Stimulated activated naive B cell treated with anti-CD40 and anti-IgM and Interleukin-4, amounts not matched to agents 10 μg/mL and 1 μg/mL and 100 μg/mL, for 72 hours (primary cell): Measurements from ENCODE around the gene TOR2A.

Experiments
- ATAC-seq, 2 donors: fragments of 150-1000 bp; cut with Tn5 transposase; replicated peaks; 2 replicates each; pipeline ENCODE4 v1.10.0; 2021; ENCODE audit warnings: moderate library complexity in 1 of 2
- DNase-seq: peaks from one replicate; pipeline ENCODE4 v3.0.0; 2021
- H3K27ac Mint-ChIP-seq: one replicate; pipeline ENCODE4 v1.8.0; 2022; ENCODE audit warnings: mild to moderate bottlenecking, mixed read lengths
- H3K27me3 Mint-ChIP-seq, 2 donors: one replicate each; pipeline ENCODE4 v1.8.0; 2022; ENCODE audit warnings: mixed read lengths in 2 of 2
- H3K36me3 Mint-ChIP-seq, 2 donors: one replicate each; pipeline ENCODE4 v1.8.0; 2022; ENCODE audit warnings: mixed read lengths in 2 of 2, mild to moderate bottlenecking in 1 of 2
- H3K4me1 Mint-ChIP-seq, 2 donors: one replicate each; pipeline ENCODE4 v1.8.0; 2022; ENCODE audit warnings: mixed read lengths in 2 of 2, mild to moderate bottlenecking in 1 of 2
- H3K4me3 Mint-ChIP-seq, 2 donors: one replicate each; pipeline ENCODE4 v1.8.0; 2022; ENCODE audit warnings: mild to moderate bottlenecking in 2 of 2, mixed read lengths in 2 of 2, moderate library complexity in 1 of 2
- H3K9me3 Mint-ChIP-seq, 2 donors: one replicate each; pipeline ENCODE4 v1.8.0; 2022; ENCODE audit warnings: mixed read lengths in 2 of 2, mild to moderate bottlenecking in 1 of 2

Gene TOR2A

DNA sequence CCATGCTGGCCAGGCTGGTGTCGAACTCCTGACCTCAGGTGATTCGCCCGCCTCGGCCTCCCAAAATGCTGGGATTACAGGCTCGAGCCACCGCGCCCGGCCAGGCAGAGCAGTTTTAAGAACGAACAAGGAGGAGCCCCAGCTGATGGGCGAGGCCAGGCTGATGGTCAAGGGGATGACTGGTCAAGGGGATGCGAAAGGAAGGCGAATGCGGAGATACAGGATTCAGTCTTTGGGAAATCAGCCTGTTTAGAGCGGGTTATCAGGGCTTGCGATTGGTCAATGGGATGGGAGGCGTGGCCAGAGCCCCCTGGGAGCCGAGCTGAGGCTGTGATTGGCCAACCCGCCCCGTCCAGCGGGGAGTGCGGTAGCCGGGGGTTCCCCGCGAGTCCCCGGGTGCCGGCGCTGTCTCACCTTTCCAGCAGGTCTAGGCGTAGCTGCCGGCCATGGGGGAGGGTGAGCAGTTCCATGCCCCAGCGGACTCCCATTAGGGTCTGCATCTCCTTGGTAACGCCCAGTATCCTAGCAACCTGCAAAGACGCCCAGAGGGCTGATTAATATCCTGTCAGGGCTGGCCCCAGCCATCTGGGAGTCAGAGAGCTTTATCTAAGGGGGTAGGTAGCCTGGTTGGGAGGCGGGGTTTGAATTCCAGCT, 7.5 kb upstream of the TOR2A start:
- DNase-seq = no peak
- Mint-ChIP-seq H3K4me3 (no peak overlapping the region), H3K27ac (peak overlapping the region; percentile 73), H3K4me1 (peaks cover 3 to 9% of the 10 kb centered on the region in 2 donors), H3K9me3 (no peaks in the 10 kb centered on the region), H3K36me3 (peaks cover 41 to 42% of the 10 kb centered on the region in 2 donors), H3K27me3 (no peaks in the 10 kb centered on the region)
- ATAC-seq = peak in 1 of 2 donors; percentile 20

DNA sequence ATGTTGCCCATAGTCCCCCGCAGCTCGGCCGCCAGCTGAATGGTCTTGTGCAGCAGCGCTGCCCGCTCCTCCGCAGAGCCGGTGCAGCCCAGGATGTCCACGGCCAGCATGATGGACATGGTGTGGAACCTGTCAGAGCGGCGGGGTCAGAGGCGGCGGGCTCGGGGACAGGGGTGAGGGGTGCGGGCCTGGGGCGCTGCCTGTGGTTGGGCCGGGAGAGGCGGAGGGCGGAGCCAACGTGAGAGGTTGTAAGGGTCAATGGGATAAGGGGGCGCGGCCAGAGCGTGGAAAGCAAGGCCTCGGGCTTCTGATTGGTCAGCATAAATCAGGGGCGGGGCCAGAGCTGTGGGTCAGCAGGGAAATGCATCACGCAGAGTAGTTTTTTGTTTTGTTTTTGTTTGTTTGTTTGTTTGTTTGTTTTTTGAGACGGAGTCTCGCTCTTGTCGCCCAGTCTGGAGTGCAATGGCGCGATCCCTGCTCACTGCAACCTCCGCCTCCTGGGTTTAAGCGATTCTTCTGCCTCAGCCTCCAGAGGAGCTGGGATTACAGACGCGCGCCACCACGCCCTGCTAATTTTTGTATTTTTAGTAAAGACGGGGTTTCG, 6.8 kb upstream of the TOR2A start:
- DNase-seq = no peak
- H3K9me3 Mint-ChIP-seq = no peaks in the 10 kb centered on the region
- H3K4me1 Mint-ChIP-seq = peaks cover 3 to 9% of the 10 kb centered on the region in 2 donors
- peak in 1 of 2 donors; percentile 19 for ATAC-seq
- H3K27me3 Mint-ChIP-seq = no peaks in the 10 kb centered on the region
- peak overlapping the region; percentile 73 for H3K27ac Mint-ChIP-seq
- H3K36me3 Mint-ChIP-seq = peaks cover 36% of the 10 kb centered on the region in 2 donors
- peak overlapping the region in 1 of 2 donors; percentile 25 for H3K4me3 Mint-ChIP-seq

DNA sequence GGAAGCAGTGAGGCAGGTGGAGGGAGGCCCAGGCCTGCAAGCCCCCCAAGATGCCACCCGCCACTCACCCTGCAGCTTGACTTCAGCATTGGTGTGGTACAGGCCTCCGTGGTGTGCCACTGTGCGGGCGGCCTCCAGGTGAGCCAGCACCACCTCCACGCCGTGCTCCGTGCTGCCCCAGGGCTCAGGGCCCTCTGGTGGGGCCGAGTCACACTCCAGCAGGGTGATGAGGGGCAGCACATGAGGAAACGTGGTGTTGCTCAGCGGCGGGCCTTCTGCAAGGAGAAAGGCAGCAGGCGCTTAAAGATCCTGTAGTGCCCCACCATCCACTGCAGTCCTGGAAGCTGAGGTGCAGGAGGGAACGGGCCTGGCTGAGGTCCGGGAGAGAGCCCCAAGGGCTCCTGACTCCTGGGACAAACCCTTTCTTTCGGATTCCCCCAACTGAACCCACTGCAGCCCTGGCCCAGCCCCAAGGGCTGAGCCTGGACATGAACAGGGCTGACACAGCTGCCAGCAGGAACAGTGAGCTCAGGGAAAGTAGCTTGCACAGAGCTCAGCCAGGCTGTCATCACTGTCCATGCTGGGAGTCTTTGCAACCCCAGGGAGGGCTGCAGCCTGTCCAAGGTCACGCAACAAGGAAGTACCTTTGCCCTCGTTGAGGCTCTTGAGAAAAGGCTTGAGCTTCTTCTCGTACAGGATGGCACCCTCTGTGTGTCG, 4.7 kb upstream of the TOR2A start:
- H3K4me1 Mint-ChIP-seq = peaks cover 3 to 9% of the 10 kb centered on the region in 2 donors
- no peak overlapping the region for H3K27ac Mint-ChIP-seq
- peaks cover 28 to 30% of the 10 kb centered on the region in 2 donors for H3K36me3 Mint-ChIP-seq
- H3K9me3 Mint-ChIP-seq = no peaks in the 10 kb centered on the region
- no peak overlapping the region for H3K4me3 Mint-ChIP-seq
- ATAC-seq = no peak
- no peak for DNase-seq
- H3K27me3 Mint-ChIP-seq = no peaks in the 10 kb centered on the region

DNA sequence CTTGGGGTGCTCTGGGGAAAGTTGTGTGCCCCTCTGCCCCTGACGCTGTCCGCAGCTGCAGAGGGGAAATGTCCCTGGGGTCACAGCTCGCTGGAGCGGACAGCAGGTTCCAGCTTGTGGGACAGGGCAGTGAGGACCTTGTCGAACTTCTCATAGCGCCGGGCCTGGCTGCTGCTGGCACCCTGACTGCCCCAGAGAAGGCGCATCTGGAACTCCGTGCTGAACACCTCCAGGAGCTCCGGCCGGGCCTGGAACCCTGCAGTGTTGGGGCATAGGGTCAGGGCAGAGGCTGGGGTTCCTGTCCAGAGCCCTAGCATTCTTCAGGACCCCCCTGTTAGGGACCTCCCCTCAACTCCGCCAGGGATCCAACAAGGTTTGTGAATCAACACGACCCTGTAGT, 3.6 kb upstream of the TOR2A start:
- no peak overlapping the region for H3K4me3 Mint-ChIP-seq
- H3K27me3 Mint-ChIP-seq = no peaks in the 10 kb centered on the region
- no peak overlapping the region for H3K27ac Mint-ChIP-seq
- DNase-seq (no peak), ATAC-seq (no peak)
- peaks cover 9 to 18% of the 10 kb centered on the region in 2 donors for H3K4me1 Mint-ChIP-seq
- peaks cover 25 to 27% of the 10 kb centered on the region in 2 donors for H3K36me3 Mint-ChIP-seq
- H3K9me3 Mint-ChIP-seq = no peaks in the 10 kb centered on the region

DNA sequence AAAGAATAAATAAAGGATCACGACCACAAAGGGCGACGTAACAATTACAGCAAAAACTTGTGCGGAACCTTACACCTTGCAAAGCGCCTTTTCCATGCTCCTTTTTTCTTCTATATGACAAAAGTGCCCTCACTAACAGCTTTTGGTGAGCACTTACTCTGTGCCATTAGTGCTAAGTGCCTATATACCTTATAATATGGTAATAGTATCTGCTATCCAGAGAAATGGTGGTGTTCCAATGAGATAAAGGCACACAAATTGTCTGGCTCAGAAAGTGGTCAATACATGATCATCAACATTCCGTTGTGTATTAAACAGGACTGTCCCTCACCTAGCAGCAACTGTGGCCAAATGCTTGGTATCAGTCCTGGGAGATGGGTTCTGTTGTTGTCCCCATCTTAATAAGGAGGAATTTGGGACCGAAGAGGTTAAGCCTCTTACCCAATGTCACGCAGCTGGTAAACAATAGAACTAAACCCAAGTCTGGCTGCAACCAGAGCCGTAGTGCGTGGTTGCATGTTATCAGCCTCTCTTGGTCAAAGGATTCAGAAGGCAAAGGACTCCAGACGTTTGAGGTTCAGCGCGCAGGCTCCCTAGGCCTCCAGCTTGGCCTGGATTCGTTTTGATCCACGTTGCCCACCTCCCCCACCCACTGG, 564 bp upstream of the TOR2A start:
- Mint-ChIP-seq H3K36me3 (peaks cover 12 to 24% of the 10 kb centered on the region in 2 donors), H3K4me1 (peaks cover 8 to 11% of the 10 kb centered on the region in 2 donors), H3K27ac (peak overlapping the region; percentile 88), H3K27me3 (no peaks in the 10 kb centered on the region), H3K4me3 (peak overlapping the region; percentile 82 to 87), H3K9me3 (no peaks in the 10 kb centered on the region)
- no peak for DNase-seq
- no peak for ATAC-seq

DNA sequence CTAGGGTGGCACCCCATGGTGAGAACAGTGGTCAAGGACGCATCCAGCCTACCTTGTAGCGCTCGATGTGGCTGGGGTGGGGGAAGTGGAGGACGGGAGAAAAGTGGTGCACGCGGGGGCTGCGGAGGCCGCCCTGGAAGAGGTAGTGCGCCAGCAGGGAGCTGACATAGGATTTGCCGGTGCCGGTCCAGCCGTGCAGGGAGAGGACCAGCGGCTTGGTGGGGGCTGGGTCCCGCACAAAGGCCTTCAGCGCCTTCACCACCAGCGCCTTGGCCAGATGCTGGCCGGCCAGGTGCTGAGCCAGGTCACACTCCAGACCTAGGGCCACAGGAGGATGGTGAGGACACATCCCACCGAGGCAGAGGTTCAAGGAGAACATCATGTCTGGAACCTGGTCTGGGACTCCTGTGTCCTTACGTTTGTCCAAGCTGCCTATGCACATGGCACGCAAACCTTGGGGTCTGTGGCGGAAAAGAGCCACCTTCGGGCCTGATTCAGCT, 797 bp downstream of the TOR2A start:
- H3K27ac Mint-ChIP-seq = peak overlapping the region; percentile 88
- no peaks in the 10 kb centered on the region for H3K9me3 Mint-ChIP-seq
- H3K4me3 Mint-ChIP-seq = peak overlapping the region; percentile 82 to 87
- peak; percentile 11 for DNase-seq
- peaks cover 11 to 21% of the 10 kb centered on the region in 2 donors for H3K36me3 Mint-ChIP-seq
- peaks cover 8 to 11% of the 10 kb centered on the region in 2 donors for H3K4me1 Mint-ChIP-seq
- no peaks in the 10 kb centered on the region for H3K27me3 Mint-ChIP-seq
- ATAC-seq = no peak

DNA sequence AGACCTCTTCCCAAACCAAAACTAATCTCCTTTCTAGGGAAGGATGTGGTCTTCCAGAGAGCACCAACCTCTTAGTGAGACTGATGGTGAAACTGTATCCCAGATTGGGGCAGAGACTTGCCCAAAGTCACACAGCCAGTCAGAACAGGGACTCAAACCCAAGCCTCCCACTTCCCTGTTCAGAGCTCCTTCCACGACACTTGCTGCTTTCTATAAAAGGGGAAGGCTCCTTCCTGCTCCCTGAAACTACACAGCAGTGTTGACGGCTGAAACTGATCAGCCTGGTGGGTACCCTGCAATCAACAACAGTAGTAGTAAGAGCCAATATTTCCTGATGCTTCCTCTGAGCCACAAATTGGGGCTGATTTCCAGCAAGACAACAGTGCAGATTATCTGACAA, 1.5 kb downstream of the TOR2A start:
- Mint-ChIP-seq H3K4me1 (peaks cover 8 to 11% of the 10 kb centered on the region in 2 donors), H3K9me3 (no peaks in the 10 kb centered on the region), H3K36me3 (peaks cover 9 to 19% of the 10 kb centered on the region in 2 donors), H3K27ac (peak overlapping the region; percentile 14), H3K27me3 (no peaks in the 10 kb centered on the region), H3K4me3 (peak overlapping the region in 1 of 2 donors; percentile 39)
- ATAC-seq (no peak), DNase-seq (no peak)

DNA sequence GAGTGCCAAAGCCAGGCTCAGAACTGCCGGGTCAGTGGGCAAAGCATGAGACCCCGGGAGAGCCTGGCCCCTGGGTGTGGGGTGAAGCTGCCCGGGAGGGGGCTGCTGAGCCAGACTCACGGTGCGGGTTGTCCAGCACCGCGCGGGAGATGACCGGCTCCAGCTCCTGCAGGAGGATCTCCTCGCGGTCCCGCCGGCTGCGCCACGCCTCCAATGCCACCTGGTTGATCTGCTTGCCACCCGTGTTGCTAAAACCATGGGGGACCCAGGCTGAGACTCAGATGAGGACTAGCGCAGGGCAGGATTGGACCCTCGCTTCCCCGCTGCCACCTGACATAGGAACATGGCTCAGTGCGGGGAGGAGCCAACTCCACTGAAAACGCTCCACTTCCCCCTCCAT, 2.6 kb downstream of the TOR2A start:
- DNase-seq = no peak
- Mint-ChIP-seq H3K27me3 (no peaks in the 10 kb centered on the region), H3K36me3 (peaks cover 6 to 11% of the 10 kb centered on the region in 2 donors), H3K27ac (no peak overlapping the region), H3K4me1 (peaks cover 8 to 11% of the 10 kb centered on the region in 2 donors), H3K4me3 (no peak overlapping the region), H3K9me3 (no peaks in the 10 kb centered on the region)
- no peak for ATAC-seq

DNA sequence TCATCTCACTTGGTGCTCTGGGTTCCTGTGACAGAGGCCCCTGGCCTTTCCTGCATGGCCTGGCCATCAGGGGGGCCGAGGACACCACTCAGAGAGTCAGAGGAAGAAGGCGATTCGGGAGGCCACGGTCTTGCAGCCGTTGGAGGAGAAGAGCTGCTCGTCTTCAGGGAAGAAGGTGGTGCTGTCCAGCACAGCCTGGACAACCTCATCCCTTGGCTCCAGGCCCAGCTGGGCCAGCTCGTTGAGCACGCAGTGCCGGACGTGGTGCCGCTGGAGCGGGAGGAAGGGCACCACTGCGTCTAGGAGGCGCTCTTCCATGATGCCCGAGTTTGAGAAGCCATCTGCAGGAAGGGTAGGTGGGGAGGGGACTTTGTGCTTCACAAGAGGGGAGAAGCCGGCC, 3.2 kb downstream of the TOR2A start:
- no peak for ATAC-seq
- H3K4me1 Mint-ChIP-seq = peaks cover 8 to 11% of the 10 kb centered on the region in 2 donors
- no peak overlapping the region for H3K4me3 Mint-ChIP-seq
- H3K27me3 Mint-ChIP-seq = no peaks in the 10 kb centered on the region
- no peaks in the 10 kb centered on the region for H3K9me3 Mint-ChIP-seq
- DNase-seq = no peak
- H3K27ac Mint-ChIP-seq = no peak overlapping the region
- peaks cover 6 to 11% of the 10 kb centered on the region in 2 donors for H3K36me3 Mint-ChIP-seq

DNA sequence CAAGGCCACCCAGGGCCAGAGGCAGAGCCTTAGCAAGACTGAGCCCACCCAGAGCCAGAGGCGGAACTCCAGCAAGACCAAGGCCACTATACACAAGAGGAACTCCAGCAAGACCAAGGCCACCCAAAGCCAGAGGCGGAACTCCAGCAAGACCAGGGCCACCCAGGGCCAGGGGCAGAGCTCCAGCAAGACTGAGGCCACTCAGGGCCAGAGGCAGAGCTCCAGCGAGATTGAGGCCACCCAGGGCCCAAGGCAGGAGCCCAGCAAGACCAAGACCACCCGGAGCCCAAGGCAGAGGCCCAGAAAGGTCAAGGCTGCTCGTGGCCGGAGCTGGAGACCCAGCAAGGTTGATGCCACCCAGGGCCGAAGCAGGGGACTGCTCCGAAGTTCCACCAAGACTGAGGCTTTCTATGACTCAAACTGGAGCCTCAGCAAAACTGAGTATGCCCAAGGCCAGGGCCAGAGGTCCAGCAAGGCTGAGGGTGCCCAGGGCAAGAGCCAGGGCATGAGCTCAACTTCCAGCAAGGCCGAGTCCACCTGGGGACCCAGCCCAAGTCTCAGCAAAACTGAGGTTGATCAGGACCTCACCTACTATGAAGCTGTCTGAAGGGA, 4.2 kb downstream of the TOR2A start:
- DNase-seq = no peak
- H3K4me1 Mint-ChIP-seq = peaks cover 8 to 11% of the 10 kb centered on the region in 2 donors
- H3K27ac Mint-ChIP-seq = no peak overlapping the region
- H3K36me3 Mint-ChIP-seq = peaks cover 6 to 11% of the 10 kb centered on the region in 2 donors
- H3K4me3 Mint-ChIP-seq = no peak overlapping the region
- no peak for ATAC-seq
- H3K27me3 Mint-ChIP-seq = no peaks in the 10 kb centered on the region
- H3K9me3 Mint-ChIP-seq = no peaks in the 10 kb centered on the region

DNA sequence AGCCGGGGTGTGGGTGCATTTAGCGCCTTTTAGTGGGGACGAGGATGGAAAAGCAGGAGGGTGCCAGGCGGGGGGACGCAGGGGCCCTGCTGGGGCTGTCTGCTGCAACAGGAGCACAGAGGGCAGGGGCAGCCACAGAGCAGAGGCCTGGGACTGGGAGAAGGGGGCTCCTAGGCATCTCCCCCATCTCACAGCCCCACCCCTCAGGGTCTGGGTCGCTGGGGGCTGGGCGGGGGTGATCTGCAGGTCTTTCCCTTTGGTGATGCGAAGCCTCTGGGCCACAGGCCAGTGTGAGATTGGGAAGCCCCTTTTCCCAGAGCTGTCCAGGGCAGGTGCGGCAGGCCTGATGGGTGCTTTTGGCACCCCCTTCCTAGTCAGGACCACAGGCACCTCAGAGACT, 4.8 kb downstream of the TOR2A start:
- Mint-ChIP-seq H3K27me3 (no peaks in the 10 kb centered on the region), H3K27ac (no peak overlapping the region)
- ATAC-seq = no peak

DNA sequence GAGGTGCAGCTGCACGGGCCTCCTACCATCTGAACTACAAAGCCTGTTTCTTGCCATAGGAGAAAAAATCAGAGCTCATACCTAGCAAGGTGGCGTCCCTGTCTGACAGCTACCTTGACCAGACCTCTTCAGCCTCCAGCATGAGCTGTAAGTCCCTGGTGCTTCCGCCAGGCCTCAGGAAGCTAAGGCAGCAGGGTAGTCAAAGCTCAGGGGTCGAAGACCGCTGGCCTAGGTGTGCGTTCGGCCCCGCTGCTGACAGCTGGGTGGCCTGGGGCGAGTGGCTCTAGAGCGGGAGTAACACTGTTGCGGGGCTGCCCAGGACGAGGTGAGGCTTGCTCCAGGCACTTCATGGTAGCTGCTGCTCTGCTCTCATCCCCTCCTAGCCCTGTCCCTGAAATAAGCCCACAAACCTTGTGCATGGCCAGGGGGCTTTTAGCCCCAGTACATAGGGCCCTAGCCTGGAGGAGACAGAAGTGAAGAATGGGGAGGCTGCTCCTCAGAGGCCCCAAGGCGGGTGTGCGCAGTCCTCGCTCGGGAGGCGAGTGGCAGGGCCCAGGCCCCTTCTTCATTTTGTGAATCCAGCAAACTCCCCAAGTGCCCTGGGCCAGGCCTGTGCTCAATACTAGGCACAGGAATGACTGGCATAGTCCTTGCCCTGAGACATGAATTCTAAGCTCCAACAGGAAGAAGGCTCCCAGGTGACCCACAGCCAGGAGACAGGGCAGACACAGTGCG, 5.4 kb downstream of the TOR2A start:
- no peak for DNase-seq
- Mint-ChIP-seq H3K4me1 (peaks cover 8 to 11% of the 10 kb centered on the region in 2 donors), H3K4me3 (no peak overlapping the region), H3K36me3 (peaks cover 6 to 11% of the 10 kb centered on the region in 2 donors), H3K9me3 (no peaks in the 10 kb centered on the region), H3K27me3 (no peaks in the 10 kb centered on the region), H3K27ac (no peak overlapping the region)
- no peak for ATAC-seq

More for the DNA sequence above, 4.8 kb downstream of the TOR2A start:
- DNase-seq = no peak
- H3K4me3 Mint-ChIP-seq = no peak overlapping the region
- peaks cover 6 to 11% of the 10 kb centered on the region in 2 donors for H3K36me3 Mint-ChIP-seq
- no peaks in the 10 kb centered on the region for H3K9me3 Mint-ChIP-seq
- H3K4me1 Mint-ChIP-seq = peaks cover 8 to 11% of the 10 kb centered on the region in 2 donors

DNA sequence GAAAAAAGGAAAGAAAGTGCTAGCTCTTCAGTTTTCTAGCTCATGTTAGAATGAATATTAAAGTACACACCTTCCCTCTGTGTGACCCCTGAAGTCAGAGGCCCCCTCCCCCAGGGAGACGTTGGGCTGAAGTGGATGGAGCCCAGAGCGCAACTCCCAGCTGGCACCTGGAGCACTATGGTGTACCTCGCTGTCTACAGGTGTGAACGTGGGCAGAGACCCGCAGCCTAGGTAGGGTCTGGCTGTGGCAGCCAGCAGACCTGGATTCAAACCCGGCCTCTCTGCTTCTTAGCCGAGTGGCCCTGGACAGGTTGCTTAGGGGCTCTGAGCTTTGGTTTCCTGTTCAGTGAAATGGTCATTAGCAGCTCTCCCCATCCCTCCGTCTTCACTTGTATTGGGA, 6.3 kb downstream of the TOR2A start:
- no peak for DNase-seq
- no peak overlapping the region for H3K4me3 Mint-ChIP-seq
- ATAC-seq = no peak
- peaks cover 6 to 11% of the 10 kb centered on the region in 2 donors for H3K36me3 Mint-ChIP-seq
- H3K27ac Mint-ChIP-seq = no peak overlapping the region
- H3K27me3 Mint-ChIP-seq = peaks cover 2 to 3% of the 10 kb centered on the region in 2 donors
- peaks cover 4% of the 10 kb centered on the region in 2 donors for H3K4me1 Mint-ChIP-seq
- H3K9me3 Mint-ChIP-seq = no peaks in the 10 kb centered on the region
